Mononuclear cell (primary cell): ENCODE data around the gene UNC80. TPM values are rescaled to one million over a fixed set of nuclear protein-coding genes. Genes with fewer than 3 reads are reported as not detected.

Source experiments
- H3K27me3 ChIP-seq: 2 replicates; pipeline ENCODE4 v1.6.0; 2011; ENCODE audit warnings: low read length, control low read depth; ENCODE audit not compliant: insufficient read depth
- H3K4me1 ChIP-seq: 2 replicates; pipeline ENCODE4 v1.5.1; 2011; ENCODE audit warnings: mild to moderate bottlenecking, low read length, control low read depth; ENCODE audit not compliant: insufficient read depth
- H3K4me3 ChIP-seq: 2 replicates; pipeline ENCODE4 v1.5.1; 2011; ENCODE audit warnings: mild to moderate bottlenecking, low read length, moderate library complexity
- H3K9me3 ChIP-seq: 2 replicates; pipeline ENCODE4 v1.5.1; 2011; ENCODE audit warnings: low read depth, mild to moderate bottlenecking, control low read depth, low read length
- total RNA-seq: library from RNA; depleted of rRNA; stranded (reverse); fragments of >200 nt; gene quantifications from one replicate; pipeline ENCODE4 v1.2.3, GENCODE V29; 2012

The UNC80 gene, protein sequence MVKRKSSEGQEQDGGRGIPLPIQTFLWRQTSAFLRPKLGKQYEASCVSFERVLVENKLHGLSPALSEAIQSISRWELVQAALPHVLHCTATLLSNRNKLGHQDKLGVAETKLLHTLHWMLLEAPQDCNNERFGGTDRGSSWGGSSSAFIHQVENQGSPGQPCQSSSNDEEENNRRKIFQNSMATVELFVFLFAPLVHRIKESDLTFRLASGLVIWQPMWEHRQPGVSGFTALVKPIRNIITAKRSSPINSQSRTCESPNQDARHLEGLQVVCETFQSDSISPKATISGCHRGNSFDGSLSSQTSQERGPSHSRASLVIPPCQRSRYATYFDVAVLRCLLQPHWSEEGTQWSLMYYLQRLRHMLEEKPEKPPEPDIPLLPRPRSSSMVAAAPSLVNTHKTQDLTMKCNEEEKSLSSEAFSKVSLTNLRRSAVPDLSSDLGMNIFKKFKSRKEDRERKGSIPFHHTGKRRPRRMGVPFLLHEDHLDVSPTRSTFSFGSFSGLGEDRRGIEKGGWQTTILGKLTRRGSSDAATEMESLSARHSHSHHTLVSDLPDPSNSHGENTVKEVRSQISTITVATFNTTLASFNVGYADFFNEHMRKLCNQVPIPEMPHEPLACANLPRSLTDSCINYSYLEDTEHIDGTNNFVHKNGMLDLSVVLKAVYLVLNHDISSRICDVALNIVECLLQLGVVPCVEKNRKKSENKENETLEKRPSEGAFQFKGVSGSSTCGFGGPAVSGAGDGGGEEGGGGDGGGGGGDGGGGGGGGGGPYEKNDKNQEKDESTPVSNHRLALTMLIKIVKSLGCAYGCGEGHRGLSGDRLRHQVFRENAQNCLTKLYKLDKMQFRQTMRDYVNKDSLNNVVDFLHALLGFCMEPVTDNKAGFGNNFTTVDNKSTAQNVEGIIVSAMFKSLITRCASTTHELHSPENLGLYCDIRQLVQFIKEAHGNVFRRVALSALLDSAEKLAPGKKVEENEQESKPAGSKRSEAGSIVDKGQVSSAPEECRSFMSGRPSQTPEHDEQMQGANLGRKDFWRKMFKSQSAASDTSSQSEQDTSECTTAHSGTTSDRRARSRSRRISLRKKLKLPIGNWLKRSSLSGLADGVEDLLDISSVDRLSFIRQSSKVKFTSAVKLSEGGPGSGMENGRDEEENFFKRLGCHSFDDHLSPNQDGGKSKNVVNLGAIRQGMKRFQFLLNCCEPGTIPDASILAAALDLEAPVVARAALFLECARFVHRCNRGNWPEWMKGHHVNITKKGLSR (N-terminal part only)
- not detected for total RNA-seq

DNA sequence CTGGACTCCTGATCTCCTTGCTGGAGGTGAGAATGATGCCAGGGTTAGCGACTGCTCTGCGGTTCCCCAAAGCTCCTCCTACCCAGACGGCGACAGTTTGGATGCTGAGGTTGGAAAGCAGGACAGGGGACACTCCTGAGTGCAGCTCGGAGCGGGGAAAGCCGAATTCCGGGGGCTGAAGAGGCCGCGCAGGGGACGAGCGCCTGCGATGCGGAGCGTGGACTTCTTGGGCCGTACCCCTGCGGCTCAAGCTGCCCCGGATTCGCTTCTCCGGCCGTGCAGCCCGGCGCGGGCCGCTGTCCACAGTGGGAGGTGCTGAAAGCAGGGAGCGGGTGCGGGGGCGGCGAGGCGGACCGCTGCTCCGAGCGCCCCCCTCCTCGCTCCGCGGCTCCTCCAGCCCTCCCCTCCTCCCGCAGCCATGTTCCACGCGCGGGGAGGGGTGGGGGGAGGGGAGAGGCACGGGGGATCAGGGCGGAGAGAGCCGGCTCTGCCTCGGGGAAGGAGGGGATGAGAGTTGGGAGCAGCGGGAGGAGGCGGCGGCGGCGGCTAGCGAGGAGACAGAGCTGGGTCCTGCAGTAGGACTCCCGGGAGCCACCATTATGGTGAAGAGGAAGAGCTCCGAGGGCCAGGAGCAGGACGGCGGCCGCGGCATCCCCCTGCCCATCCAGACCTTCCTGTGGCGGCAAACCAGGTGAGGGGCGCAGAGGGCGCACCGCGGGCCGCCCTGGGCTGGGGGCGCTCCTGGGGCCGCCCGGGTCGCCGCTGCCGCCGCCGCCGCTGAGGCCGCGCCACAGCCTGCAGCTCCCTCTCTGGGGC is at the start of gene UNC80:
TSS of gene UNC80 (plus strand) at position 359 of the 816 bp plus-strand sequence. CDS start at position 600, 241 bp downstream.
- no peaks in the 10 kb centered on the region for H3K9me3 ChIP-seq
- peaks cover 32% of the 10 kb centered on the region for H3K27me3 ChIP-seq
- no peaks in the 10 kb centered on the region for H3K4me1 ChIP-seq
- no peak within 1 kb of the TSS for H3K4me3 ChIP-seq

DNA sequence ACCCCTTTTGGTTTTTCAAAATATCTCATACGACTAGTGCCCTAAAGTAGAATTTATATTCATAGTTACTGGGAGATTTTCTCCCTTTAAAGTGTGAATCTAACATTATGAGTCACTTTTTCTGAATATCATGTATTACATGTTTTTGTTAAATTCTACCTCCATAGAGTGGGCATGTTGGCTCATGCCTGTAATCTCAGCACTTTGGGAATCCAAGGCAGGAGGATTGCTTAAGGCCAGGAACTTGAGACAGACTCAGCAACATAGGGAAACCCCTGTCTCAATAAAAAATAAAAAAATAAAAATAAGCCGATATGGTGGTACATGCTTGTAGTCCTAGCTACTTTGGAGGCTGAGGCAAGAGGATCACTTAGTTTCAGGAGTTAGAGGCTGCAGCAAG is 45.3 kb upstream of the UNC80 start:
- Histone ChIP-seq H3K4me3 (no peak overlapping the region), H3K27me3 (no peaks in the 10 kb centered on the region), H3K9me3 (no peaks in the 10 kb centered on the region), H3K4me1 (no peaks in the 10 kb centered on the region)

- Histone ChIP-seq H3K9me3 (no peaks in the 10 kb centered on the region), H3K27me3 (no peaks in the 10 kb centered on the region), H3K4me1 (no peaks in the 10 kb centered on the region), H3K4me3 (no peak overlapping the region)
Measured at GRCh38 chr2:209727077-209727476, 44.6 kb upstream of the UNC80 start.

DNA sequence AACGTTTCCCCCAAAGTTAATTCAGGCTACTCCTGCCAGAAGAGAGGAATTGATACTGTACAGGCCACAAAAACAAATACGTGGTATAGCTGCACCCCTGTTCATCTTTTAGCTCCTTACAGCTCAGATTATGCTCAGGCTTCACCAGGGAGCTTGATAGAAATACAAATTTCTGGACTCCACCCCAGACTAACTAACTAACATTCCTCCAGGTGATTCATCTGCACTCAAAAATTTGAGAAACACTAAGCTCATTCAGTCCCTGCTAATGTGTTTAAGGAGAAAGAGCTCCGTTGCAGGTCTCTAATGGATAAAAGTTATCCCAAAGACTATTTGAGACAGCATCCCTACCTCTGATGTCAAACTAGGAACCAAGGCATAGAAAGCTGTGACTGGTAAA is 36.8 kb upstream of the UNC80 start:
- Histone ChIP-seq H3K27me3 (no peaks in the 10 kb centered on the region), H3K4me3 (no peak overlapping the region), H3K9me3 (no peaks in the 10 kb centered on the region)

GRCh38 chr2:209741953-209742352 is 29.7 kb upstream of the UNC80 start:
- H3K27me3 ChIP-seq, result no peaks in the 10 kb centered on the region
- H3K9me3 ChIP-seq, result no peaks in the 10 kb centered on the region
- no peak overlapping the region for H3K4me3 ChIP-seq
- H3K4me1 ChIP-seq, result no peaks in the 10 kb centered on the region

More for the DNA sequence above, 36.8 kb upstream of the UNC80 start:
- H3K4me1 ChIP-seq, result no peaks in the 10 kb centered on the region

DNA sequence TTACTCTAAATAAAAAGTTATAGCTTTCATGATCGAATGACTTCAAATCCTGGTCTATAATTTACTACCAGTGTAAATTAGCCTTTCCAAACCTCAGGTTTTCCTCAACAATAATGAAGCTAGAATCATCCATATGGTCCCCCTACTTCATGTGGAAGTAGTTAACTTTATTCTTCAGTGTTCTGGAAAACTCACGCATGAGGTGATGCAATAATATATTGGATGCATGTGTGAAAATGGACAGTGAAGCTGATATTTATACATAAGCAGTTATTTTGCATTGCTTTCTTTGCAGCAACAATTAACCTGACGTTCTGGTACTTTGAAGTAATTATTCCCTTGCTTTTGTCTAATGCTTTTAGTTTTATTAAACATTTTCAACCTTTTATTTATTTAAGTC is 18.6 kb upstream of the UNC80 start:
- H3K27me3 ChIP-seq, result no peaks in the 10 kb centered on the region
- no peaks in the 10 kb centered on the region for H3K4me1 ChIP-seq
- no peak overlapping the region for H3K4me3 ChIP-seq
- no peaks in the 10 kb centered on the region for H3K9me3 ChIP-seq

DNA sequence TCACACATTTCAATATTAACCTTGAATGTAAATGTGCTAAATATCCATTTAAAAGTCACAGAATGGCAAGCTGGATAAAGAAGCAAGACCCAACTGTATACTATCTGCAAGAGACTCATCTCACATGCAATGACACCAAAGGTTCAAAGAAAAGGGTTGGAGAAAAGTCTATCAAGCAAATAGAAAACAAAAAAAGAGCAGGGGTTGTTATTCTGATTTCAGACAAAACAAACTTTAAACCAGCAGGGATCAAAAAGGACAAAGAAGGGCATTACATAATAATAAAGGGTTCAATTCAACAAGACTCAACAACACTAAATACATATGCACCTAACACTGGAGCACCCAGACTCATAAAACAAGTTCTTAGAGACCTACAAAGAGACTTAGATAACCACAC is 14.5 kb upstream of the UNC80 start:
- Histone ChIP-seq H3K9me3 (no peaks in the 10 kb centered on the region), H3K4me3 (no peak overlapping the region), H3K4me1 (no peaks in the 10 kb centered on the region), H3K27me3 (no peaks in the 10 kb centered on the region)

DNA sequence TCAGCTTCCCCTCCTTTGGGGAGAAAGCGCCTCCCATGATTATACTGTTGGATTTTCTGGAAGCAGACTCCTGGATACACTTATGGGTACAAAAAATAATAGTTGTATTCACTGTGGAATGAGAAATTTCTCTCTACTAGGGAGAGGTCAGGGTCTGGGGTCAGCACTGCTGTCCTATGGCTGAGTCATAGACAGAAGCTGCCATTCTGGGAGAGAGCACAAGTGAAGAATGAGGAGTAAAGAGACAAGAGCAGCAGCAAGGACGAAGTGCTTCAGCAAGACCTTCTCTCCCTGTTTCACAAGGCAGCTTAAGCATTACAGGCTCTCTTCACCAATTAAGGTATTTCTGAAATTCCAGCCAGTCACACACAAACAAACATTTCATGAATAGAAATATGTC is 10.1 kb upstream of the UNC80 start:
- Histone ChIP-seq H3K9me3 (no peaks in the 10 kb centered on the region), H3K4me1 (no peaks in the 10 kb centered on the region), H3K4me3 (no peak overlapping the region), H3K27me3 (no peaks in the 10 kb centered on the region)

DNA sequence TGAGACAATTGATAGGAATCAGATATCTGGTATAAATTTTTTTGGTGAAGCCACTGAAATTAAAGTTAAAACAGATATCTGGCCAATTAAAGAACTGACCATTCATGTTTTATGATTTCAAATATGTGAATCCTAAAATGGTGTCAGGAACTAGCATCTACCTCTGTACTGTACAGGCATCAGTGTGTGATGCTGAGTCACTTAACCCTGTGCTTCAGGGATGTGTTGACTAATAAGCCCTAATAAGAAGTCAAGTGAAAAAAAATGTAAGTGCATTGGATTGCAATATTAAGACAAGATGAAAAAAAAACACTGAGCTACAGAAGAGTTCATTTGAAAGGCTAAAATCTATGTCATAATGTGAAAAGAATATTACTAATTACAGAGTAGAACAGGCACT is 9.1 kb upstream of the UNC80 start:
- Histone ChIP-seq H3K4me3 (no peak overlapping the region), H3K4me1 (no peaks in the 10 kb centered on the region), H3K27me3 (no peaks in the 10 kb centered on the region), H3K9me3 (no peaks in the 10 kb centered on the region)

DNA sequence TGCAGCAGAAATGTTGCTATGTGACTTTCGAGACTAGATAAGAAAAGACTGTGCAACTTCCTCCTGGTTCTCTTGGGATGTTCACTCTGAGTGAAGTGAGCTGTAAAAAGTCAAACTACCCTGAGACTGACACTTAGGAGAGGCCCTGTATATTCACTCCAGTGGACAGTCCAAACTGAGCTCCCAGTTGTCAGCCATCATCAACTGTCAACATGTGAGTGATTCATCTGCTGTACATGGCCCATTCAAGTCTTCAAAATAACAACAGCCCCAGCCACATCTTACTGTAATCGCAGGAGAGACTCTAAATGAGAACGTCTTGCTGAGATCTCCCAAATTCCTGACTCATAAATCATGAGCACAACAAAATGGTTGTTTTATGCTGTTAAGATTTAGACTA is 8.5 kb upstream of the UNC80 start:
- no peaks in the 10 kb centered on the region for H3K9me3 ChIP-seq
- no peaks in the 10 kb centered on the region for H3K27me3 ChIP-seq
- H3K4me3 ChIP-seq, result no peak overlapping the region
- no peaks in the 10 kb centered on the region for H3K4me1 ChIP-seq

GRCh38 chr2:209766613-209767012 is 5.0 kb upstream of the UNC80 start:
- Histone ChIP-seq H3K4me3 (no peak overlapping the region), H3K27me3 (peaks cover 19% of the 10 kb centered on the region), H3K4me1 (no peaks in the 10 kb centered on the region), H3K9me3 (no peaks in the 10 kb centered on the region)

GRCh38 chr2:209767316-209767715 is 4.3 kb upstream of the UNC80 start:
- no peaks in the 10 kb centered on the region for H3K4me1 ChIP-seq
- no peaks in the 10 kb centered on the region for H3K9me3 ChIP-seq
- no peak overlapping the region for H3K4me3 ChIP-seq
- peaks cover 19% of the 10 kb centered on the region for H3K27me3 ChIP-seq

DNA sequence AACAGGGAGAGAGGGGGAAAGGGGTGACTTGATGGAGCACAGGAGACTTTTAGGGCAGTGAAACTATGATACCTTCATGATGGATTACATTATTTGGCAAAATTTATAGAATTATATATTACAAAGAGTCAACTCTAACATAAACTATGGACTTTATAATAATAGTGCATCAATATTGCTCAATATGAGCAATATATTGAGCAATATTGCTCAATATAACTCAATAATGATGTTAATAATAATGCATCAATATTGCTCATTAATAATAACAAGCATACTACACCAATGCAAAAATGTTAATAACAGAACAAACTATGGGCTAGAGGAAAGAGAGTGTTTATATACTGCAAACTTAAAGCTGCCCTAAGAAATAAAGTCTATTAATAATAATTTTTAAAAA is 3.1 kb upstream of the UNC80 start:
- peaks cover 32% of the 10 kb centered on the region for H3K27me3 ChIP-seq

GRCh38 chr2:209772290-209772685 is 656 bp downstream of the UNC80 start:
- H3K4me1 ChIP-seq, result no peaks in the 10 kb centered on the region

More for the DNA sequence above, 3.1 kb upstream of the UNC80 start:
- Histone ChIP-seq H3K4me3 (no peak overlapping the region), H3K9me3 (no peaks in the 10 kb centered on the region), H3K4me1 (no peaks in the 10 kb centered on the region)

More at GRCh38 chr2:209772290-209772685, 656 bp downstream of the UNC80 start:
- H3K4me3 ChIP-seq, result no peak overlapping the region
- H3K27me3 ChIP-seq, result peaks cover 32% of the 10 kb centered on the region
- no peaks in the 10 kb centered on the region for H3K9me3 ChIP-seq
